ENCODE data around the gene ZNF219. TPM values are rescaled to one million over a fixed set of nuclear protein-coding genes. Genes with fewer than 3 reads are reported as not detected.

ZNF219 gene
- total RNA-seq, 1 experiment from 2014 or later, result 149 TPM

DNA sequence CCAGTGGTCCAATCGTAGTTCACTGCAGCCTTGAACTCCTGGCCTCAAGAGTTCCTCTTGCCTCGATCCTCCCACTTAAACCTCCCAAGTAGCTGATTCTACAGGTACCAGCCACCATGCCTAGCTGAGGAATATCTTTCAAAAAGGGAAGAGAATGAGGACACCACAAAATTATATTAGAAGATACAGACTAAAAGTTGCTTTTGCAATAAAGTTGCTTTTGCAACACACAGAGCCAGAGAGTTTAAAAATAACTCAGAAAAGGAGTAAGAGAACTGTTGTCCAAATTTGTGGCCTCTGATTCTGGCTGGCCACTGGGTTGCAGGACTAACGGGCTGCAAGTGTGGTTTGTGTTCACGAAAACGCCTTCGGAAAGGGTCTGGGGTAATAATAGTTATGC lies 22.2 kb upstream of the ZNF219 start (continued):
- TF ChIP-seq NFE2L1 (CRISPR knock-in tag; IDR thresholded peaks at IDR 0.05) (no peak), ZNF138 (CRISPR knock-in tag; conservative IDR thresholded peaks at IDR 0.05) (no peak), TEAD4 (CRISPR knock-in tag; IDR thresholded peaks at IDR 0.05) (no peak)

GRCh38 chr14:21118933-21119332 lies 20.5 kb upstream of the ZNF219 start:
- Mint-ChIP-seq H3K9me3 (no peaks in the 10 kb centered on the region), H3K4me3 (no peak overlapping the region), H3K4me1 (peaks cover 7% of the 10 kb centered on the region), H3K36me3 (no peaks in the 10 kb centered on the region), H3K27ac (no peak overlapping the region), H3K27me3 (ENCODE audit: low read depth) (0 out of 2 replicates have a peak, but pooled peaks cover 5% of the 10 kb centered on the region)
- TF ChIP-seq JUN (CRISPR knock-in tag; IDR thresholded peaks at IDR 0.05), result no peak
- TF ChIP-seq ZSCAN18 (CRISPR knock-in tag; IDR thresholded peaks at IDR 0.05), result no peak
- no peak for TF ChIP-seq ATF1 (CRISPR knock-in tag; IDR thresholded peaks at IDR 0.05)
- no peak for DNase-seq (ENCODE audit: low spot score)
- CTCF ChIA-PET, result no interaction called here
- POLR2A ChIA-PET, result no interaction called here
- no peak for ATAC-seq

- ATAC-seq, result no peak
- DNase-seq (ENCODE audit: low spot score), result no peak
- H3K27ac Mint-ChIP-seq, result no peak overlapping the region
- no peaks in the 10 kb centered on the region for H3K36me3 Mint-ChIP-seq
- TF ChIP-seq FOXK1 (CRISPR knock-in tag; IDR thresholded peaks at IDR 0.05) (no peak), ZNF396 (CRISPR knock-in tag; IDR thresholded peaks at IDR 0.05; ENCODE audit: borderline replicate concordance) (no peak), GRHL2 (CRISPR knock-in tag; IDR thresholded peaks at IDR 0.05; ENCODE audit: insufficient replicate concordance, severe bottlenecking) (no peak), PREB (CRISPR knock-in tag; IDR thresholded peaks at IDR 0.05; ENCODE audit: borderline replicate concordance) (no peak), TEAD4 (CRISPR knock-in tag; IDR thresholded peaks at IDR 0.05) (no peak), GABPB1 (CRISPR knock-in tag; IDR thresholded peaks at IDR 0.05) (no peak)
- TF ChIP-seq, protein P1, sequence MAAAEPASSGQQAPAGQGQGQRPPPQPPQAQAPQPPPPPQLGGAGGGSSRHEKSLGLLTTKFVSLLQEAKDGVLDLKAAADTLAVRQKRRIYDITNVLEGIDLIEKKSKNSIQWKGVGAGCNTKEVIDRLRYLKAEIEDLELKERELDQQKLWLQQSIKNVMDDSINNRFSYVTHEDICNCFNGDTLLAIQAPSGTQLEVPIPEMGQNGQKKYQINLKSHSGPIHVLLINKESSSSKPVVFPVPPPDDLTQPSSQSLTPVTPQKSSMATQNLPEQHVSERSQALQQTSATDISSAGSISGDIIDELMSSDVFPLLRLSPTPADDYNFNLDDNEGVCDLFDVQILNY (CRISPR knock-in tag; IDR thresholded peaks at IDR 0.05), result no peak
- TF ChIP-seq, protein P2, sequence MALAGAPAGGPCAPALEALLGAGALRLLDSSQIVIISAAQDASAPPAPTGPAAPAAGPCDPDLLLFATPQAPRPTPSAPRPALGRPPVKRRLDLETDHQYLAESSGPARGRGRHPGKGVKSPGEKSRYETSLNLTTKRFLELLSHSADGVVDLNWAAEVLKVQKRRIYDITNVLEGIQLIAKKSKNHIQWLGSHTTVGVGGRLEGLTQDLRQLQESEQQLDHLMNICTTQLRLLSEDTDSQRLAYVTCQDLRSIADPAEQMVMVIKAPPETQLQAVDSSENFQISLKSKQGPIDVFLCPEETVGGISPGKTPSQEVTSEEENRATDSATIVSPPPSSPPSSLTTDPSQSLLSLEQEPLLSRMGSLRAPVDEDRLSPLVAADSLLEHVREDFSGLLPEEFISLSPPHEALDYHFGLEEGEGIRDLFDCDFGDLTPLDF (CRISPR knock-in tag; IDR thresholded peaks at IDR 0.05), result no peak
- TF ChIP-seq, protein P3, sequence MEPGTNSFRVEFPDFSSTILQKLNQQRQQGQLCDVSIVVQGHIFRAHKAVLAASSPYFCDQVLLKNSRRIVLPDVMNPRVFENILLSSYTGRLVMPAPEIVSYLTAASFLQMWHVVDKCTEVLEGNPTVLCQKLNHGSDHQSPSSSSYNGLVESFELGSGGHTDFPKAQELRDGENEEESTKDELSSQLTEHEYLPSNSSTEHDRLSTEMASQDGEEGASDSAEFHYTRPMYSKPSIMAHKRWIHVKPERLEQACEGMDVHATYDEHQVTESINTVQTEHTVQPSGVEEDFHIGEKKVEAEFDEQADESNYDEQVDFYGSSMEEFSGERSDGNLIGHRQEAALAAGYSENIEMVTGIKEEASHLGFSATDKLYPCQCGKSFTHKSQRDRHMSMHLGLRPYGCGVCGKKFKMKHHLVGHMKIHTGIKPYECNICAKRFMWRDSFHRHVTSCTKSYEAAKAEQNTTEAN (CRISPR knock-in tag; IDR thresholded peaks at IDR 0.05), result no peak
- ChIA-PET CTCF (interaction anchor here (1.1 kb wide), 1 partner anchor 45 kb away, joined by 3 read pairs; no protein-coding TSS in a partner anchor), POLR2A (no interaction called here)
- H3K9me3 Mint-ChIP-seq, result no peaks in the 10 kb centered on the region
- no peaks in the 10 kb centered on the region for H3K27me3 Mint-ChIP-seq (ENCODE audit: low read depth)
- H3K4me3 Mint-ChIP-seq, result no peak overlapping the region
- peaks cover 22% of the 10 kb centered on the region for H3K4me1 Mint-ChIP-seq
Observed at GRCh38 chr14:21113369-21113768, 14.9 kb upstream of the ZNF219 start.

DNA sequence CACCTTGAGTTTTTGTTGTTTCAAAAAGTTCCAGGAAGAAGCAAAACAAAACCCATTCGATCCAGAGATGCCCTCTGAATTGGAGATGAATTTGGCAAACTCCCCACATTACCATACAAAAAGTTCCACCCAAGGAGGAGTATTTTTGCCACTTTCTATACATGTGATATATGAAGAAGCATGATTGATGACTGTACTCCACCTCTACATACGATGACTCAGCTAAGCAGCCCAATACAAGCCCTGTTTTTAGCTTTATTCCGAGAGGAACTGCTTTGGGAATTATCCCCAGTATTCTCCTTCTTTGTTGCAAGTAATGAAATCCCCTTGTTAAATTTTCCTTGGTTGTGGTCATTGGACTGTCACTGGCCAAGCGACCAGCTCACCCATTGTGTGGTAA lies 13.8 kb upstream of the ZNF219 start:
- H3K36me3 Mint-ChIP-seq, result no peaks in the 10 kb centered on the region
- peaks cover 24% of the 10 kb centered on the region for H3K4me1 Mint-ChIP-seq
- H3K27me3 Mint-ChIP-seq (ENCODE audit: low read depth), result no peaks in the 10 kb centered on the region
- ChIA-PET POLR2A (interaction anchor here (1.6 kb wide), 1 partner anchor 41 kb away, joined by 3 read pairs; no protein-coding TSS in a partner anchor), CTCF (interaction anchor here (0.5 to 1.1 kb wide), 5 partner anchors 14 to 442 kb away, joined by 3 to 5 read pairs (median 3); partner anchors contain the start of gene ZNF219)
- no peak overlapping the region for H3K4me3 Mint-ChIP-seq
- DNase-seq (ENCODE audit: low spot score) (no peak), ATAC-seq (no peak)
- TF ChIP-seq, protein P4, sequence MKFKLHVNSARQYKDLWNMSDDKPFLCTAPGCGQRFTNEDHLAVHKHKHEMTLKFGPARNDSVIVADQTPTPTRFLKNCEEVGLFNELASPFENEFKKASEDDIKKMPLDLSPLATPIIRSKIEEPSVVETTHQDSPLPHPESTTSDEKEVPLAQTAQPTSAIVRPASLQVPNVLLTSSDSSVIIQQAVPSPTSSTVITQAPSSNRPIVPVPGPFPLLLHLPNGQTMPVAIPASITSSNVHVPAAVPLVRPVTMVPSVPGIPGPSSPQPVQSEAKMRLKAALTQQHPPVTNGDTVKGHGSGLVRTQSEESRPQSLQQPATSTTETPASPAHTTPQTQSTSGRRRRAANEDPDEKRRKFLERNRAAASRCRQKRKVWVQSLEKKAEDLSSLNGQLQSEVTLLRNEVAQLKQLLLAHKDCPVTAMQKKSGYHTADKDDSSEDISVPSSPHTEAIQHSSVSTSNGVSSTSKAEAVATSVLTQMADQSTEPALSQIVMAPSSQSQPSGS (CRISPR knock-in tag; IDR thresholded peaks at IDR 0.05; ENCODE audit: borderline replicate concordance, low read depth), result no peak
- no peak for TF ChIP-seq TP53 (CRISPR knock-in tag; IDR thresholded peaks at IDR 0.05)
- TF ChIP-seq ZNF281 (CRISPR knock-in tag; IDR thresholded peaks at IDR 0.05), result no peak
- no peak for TF ChIP-seq ZNF416 (CRISPR knock-in tag; IDR thresholded peaks at IDR 0.05)
- TF ChIP-seq FOXP1 (CRISPR knock-in tag; IDR thresholded peaks at IDR 0.05; ENCODE audit: borderline replicate concordance), result no peak
- no peak for TF ChIP-seq ZNF232 (CRISPR knock-in tag; IDR thresholded peaks at IDR 0.05)
- TF ChIP-seq TEAD1 (CRISPR knock-in tag; IDR thresholded peaks at IDR 0.05), result no peak
- no peak for TF ChIP-seq RORB (CRISPR knock-in tag; IDR thresholded peaks at IDR 0.05)
- no peaks in the 10 kb centered on the region for H3K9me3 Mint-ChIP-seq
- no peak overlapping the region for H3K27ac Mint-ChIP-seq

Measured in WTC11 (cell line).